H9 (cell line): ENCODE results near the gene OR8B8. TPM values are rescaled to one million over a fixed set of nuclear protein-coding genes. Genes with fewer than 3 reads are reported as not detected.

ENCODE experiments used
- DNase-seq: peaks from one replicate; pipeline ENCODE4 v3.0.0-alpha.2; 2017
- H2AFZ ChIP-seq: one replicate; pipeline ENCODE4 v1.6.1; 2013; ENCODE audit warnings: mild to moderate bottlenecking, low read length, control low read depth, moderate library complexity
- H2AK5ac ChIP-seq: 2 replicates; pipeline ENCODE4 v1.6.1; 2013; ENCODE audit warnings: low read length, control low read depth, mixed read lengths; ENCODE audit not compliant: insufficient read length
- H2BK120ac ChIP-seq: one replicate; pipeline ENCODE4 v1.6.1; 2013; ENCODE audit warnings: low read depth, mild to moderate bottlenecking, low read length, control low read depth, inconsistent platforms; ENCODE audit not compliant: poor library complexity, severe bottlenecking
- H2BK12ac ChIP-seq: 2 replicates; pipeline ENCODE4 v1.6.1; 2013; ENCODE audit warnings: low read length, control low read depth, mixed read lengths, low read depth; ENCODE audit not compliant: insufficient read length
- H2BK15ac ChIP-seq: 2 replicates; pipeline ENCODE4 v1.6.1; 2013; ENCODE audit warnings: low read depth, low read length, control low read depth
- H2BK20ac ChIP-seq: one replicate; pipeline ENCODE4 v1.6.1; 2013; ENCODE audit warnings: low read depth, mild to moderate bottlenecking, low read length, control low read depth, inconsistent platforms; ENCODE audit not compliant: poor library complexity, severe bottlenecking
- H2BK5ac ChIP-seq: 2 replicates; pipeline ENCODE4 v1.6.1; 2013; ENCODE audit warnings: low read length, control low read depth, mixed read lengths; ENCODE audit not compliant: insufficient read length
- H3K14ac ChIP-seq: 2 replicates; pipeline ENCODE4 v1.6.1; 2013; ENCODE audit warnings: low read length, control low read depth; ENCODE audit not compliant: insufficient read depth
- H3K18ac ChIP-seq: 2 replicates; pipeline ENCODE4 v1.6.1; 2013; ENCODE audit warnings: low read depth, mild to moderate bottlenecking, mixed read lengths, low read length, control low read depth; ENCODE audit not compliant: insufficient read length
- H3K23ac ChIP-seq: 2 replicates; pipeline ENCODE4 v1.6.1; 2013; ENCODE audit warnings: low read length, control low read depth, mixed read lengths, low read depth; ENCODE audit not compliant: insufficient read length
- H3K23me2 ChIP-seq: 2 replicates; pipeline ENCODE4 v1.6.1; 2013; ENCODE audit warnings: low read depth, mild to moderate bottlenecking, mixed read lengths, low read length, control low read depth; ENCODE audit not compliant: insufficient read length, poor library complexity, severe bottlenecking
- H3K27ac ChIP-seq: 2 replicates; pipeline ENCODE4 v1.5.1; 2013; ENCODE audit warnings: low read length, control low read depth, mixed read lengths, low read depth; ENCODE audit not compliant: insufficient read length
- H3K27me3 ChIP-seq: 2 replicates; pipeline ENCODE4 v1.6.1; 2013; ENCODE audit warnings: low read length, control low read depth, inconsistent platforms; ENCODE audit not compliant: insufficient read depth
- H3K4ac ChIP-seq: 2 replicates; pipeline ENCODE4 v1.6.1; 2013; ENCODE audit warnings: low read depth, mild to moderate bottlenecking, control low read depth, inconsistent platforms, low read length, moderate library complexity
- H3K4me1 ChIP-seq: 2 replicates; pipeline ENCODE4 v1.6.1; 2013; ENCODE audit warnings: low read length, control low read depth, inconsistent platforms; ENCODE audit not compliant: insufficient read depth
- H3K4me2 ChIP-seq: 2 replicates; pipeline ENCODE4 v1.6.1; 2013; ENCODE audit warnings: low read length, control low read depth, mixed read lengths; ENCODE audit not compliant: insufficient read length, insufficient read depth
- H3K56ac ChIP-seq: 2 replicates; pipeline ENCODE4 v1.6.1; 2013; ENCODE audit warnings: low read depth, mild to moderate bottlenecking, mixed read lengths, low read length, control low read depth; ENCODE audit not compliant: insufficient read length
- H3K79me1 ChIP-seq: 2 replicates; pipeline ENCODE4 v1.6.1; 2013; ENCODE audit warnings: low read depth, mild to moderate bottlenecking, moderate library complexity, low read length, control low read depth, inconsistent platforms; ENCODE audit not compliant: insufficient read depth, poor library complexity, severe bottlenecking
- H3K79me2 ChIP-seq: 2 replicates; pipeline ENCODE4 v1.6.1; 2013; ENCODE audit warnings: low read length, control low read depth, inconsistent platforms; ENCODE audit not compliant: insufficient read depth
- H3K9ac ChIP-seq: 2 replicates; pipeline ENCODE4 v1.6.1; 2013; ENCODE audit warnings: low read length, control low read depth, mixed read lengths; ENCODE audit not compliant: insufficient read length; ENCODE audit errors: extremely low read depth
- H3K9me3 ChIP-seq: one replicate; pipeline ENCODE4 v1.6.1; 2013; ENCODE audit warnings: low read depth, low read length, inconsistent platforms; ENCODE audit not compliant: control insufficient read depth
- H3T11ph ChIP-seq: one replicate; pipeline ENCODE4 v1.6.1; 2013; ENCODE audit warnings: mild to moderate bottlenecking, low read length, control low read depth, inconsistent platforms
- H4K20me1 ChIP-seq: one replicate; pipeline ENCODE4 v1.6.1; 2013; ENCODE audit not compliant: control insufficient read depth, insufficient read length, insufficient read depth
- H4K5ac ChIP-seq: 2 replicates; pipeline ENCODE4 v1.6.1; 2013; ENCODE audit warnings: low read depth, mild to moderate bottlenecking, mixed read lengths, low read length, control low read depth; ENCODE audit not compliant: insufficient read length
- H4K8ac ChIP-seq: replicated peaks from 2 replicates; pipeline ENCODE4 v1.6.1; 2013; ENCODE audit warnings: low read length, control low read depth, mixed read lengths, low read depth; ENCODE audit not compliant: insufficient read length
- H4K91ac ChIP-seq: 2 replicates; pipeline ENCODE4 v1.6.1; 2013; ENCODE audit warnings: low read depth, mild to moderate bottlenecking, moderate library complexity, mixed read lengths, low read length, control low read depth; ENCODE audit not compliant: insufficient read length
- H3K27ac Mint-ChIP-seq, 3 experiments: 2 replicates in 2 of 3; 3 replicates in 1 of 3; pipeline ENCODE4 v1.8.0; 2020 to 2021; ENCODE audit warnings: mixed read lengths in 3 of 3, mild to moderate bottlenecking in 1 of 3, moderate library complexity in 1 of 3
- H3K27me3 Mint-ChIP-seq: 2 replicates; pipeline ENCODE4 v1.8.0; 2021; ENCODE audit warnings: low read depth, mild to moderate bottlenecking, moderate library complexity, mixed read lengths
- H3K36me3 Mint-ChIP-seq, 3 experiments: 2 replicates in 2 of 3; 3 replicates in 1 of 3; pipeline ENCODE4 v1.8.0; 2020 to 2021; ENCODE audit warnings: low read depth in 3 of 3, mixed read lengths in 3 of 3; ENCODE audit not compliant: insufficient read depth in 1 of 3
- H3K4me1 Mint-ChIP-seq, 2 experiments: 2 replicates each; pipeline ENCODE4 v1.8.0; 2020; ENCODE audit warnings: mixed read lengths in 2 of 2
- H3K4me3 Mint-ChIP-seq, 2 experiments: 2 replicates in 1 of 2; 3 replicates in 1 of 2; pipeline ENCODE4 v1.8.0; 2020 to 2021; ENCODE audit warnings: mild to moderate bottlenecking in 2 of 2, mixed read lengths in 2 of 2, moderate library complexity in 1 of 2
- H3K9me3 Mint-ChIP-seq, 2 experiments: 2 replicates in 1 of 2; 3 replicates in 1 of 2; pipeline ENCODE4 v1.8.0; 2020; ENCODE audit warnings: mild to moderate bottlenecking in 2 of 2, mixed read lengths in 2 of 2, moderate library complexity in 1 of 2
- CTCF ChIP-seq: fragments of 200-600 bp; sonication (generic); conservative IDR thresholded peaks from 3 replicates; pipeline ENCODE4 v1.8.0; 2021; ENCODE audit warnings: antibody characterized with exemption, mild to moderate bottlenecking
- WGBS: extraction: QIAGEN DNeasy Blood & Tissue Kit; methylation state at CpG from one replicate; pipeline ENCODE4 v1.1.7; 2013; ENCODE audit warnings: missing lambda C conversion rate, low lambda C conversion rate, mixed read lengths; ENCODE audit not compliant: insufficient read length; ENCODE audit errors: extremely low coverage; 5-methylcytosine and 5-hydroxymethylcytosine counted together
- total RNA-seq: library from RNA; stranded (reverse); gene quantifications from 2 replicates; pipeline ENCODE4 v1.2.1, GENCODE V29; 2021

OR8B8 gene
- total RNA-seq, 1 experiment from 2014 or later: not detected

- no peak for DNase-seq
- no peaks in the 10 kb centered on the region; the same call in 1 of the 2 replicates for H3K27me3 Mint-ChIP-seq
- H2BK15ac ChIP-seq: no peak overlapping the region
- H3K27ac ChIP-seq: no peak overlapping the region
- no peak overlapping the region for H3T11ph ChIP-seq
- H4K5ac ChIP-seq: no peak overlapping the region
- no peak overlapping the region for H2AK5ac ChIP-seq
- H2BK20ac ChIP-seq: no peak overlapping the region
- H4K91ac ChIP-seq: no peak overlapping the region
- H4K20me1 ChIP-seq: no peaks in the 10 kb centered on the region
- no peaks in the 10 kb centered on the region for H3K4me1 ChIP-seq
- no peaks in the 10 kb centered on the region for H3K9me3 Mint-ChIP-seq
- no peak overlapping the region for H3K56ac ChIP-seq
- no peaks in the 10 kb centered on the region for H3K9me3 ChIP-seq
- no peak overlapping the region for H3K4me2 ChIP-seq
- H2BK12ac ChIP-seq: no peak overlapping the region
- no peaks in the 10 kb centered on the region for H3K79me1 ChIP-seq
- H2AFZ ChIP-seq: no peak overlapping the region
- H3K4ac ChIP-seq: no peak overlapping the region
- no peak overlapping the region for H2BK120ac ChIP-seq
- peaks cover 13 to 15% of the 10 kb centered on the region in 2 experiments for H3K4me1 Mint-ChIP-seq
- H3K27ac Mint-ChIP-seq: no peak overlapping the region
- H3K9ac ChIP-seq: no peak overlapping the region
- H4K8ac ChIP-seq: no peak overlapping the region
- no peaks in the 10 kb centered on the region for H3K27me3 ChIP-seq
- no peaks in the 10 kb centered on the region for H3K79me2 ChIP-seq
- no peaks in the 10 kb centered on the region for H3K23me2 ChIP-seq
- no CpG with 5 or more reads among the region's 1 CpG for WGBS
- no peak overlapping the region for H3K14ac ChIP-seq
- H3K4me3 Mint-ChIP-seq: no peak overlapping the region
- H3K36me3 Mint-ChIP-seq: no peaks in the 10 kb centered on the region
- no peak overlapping the region for H2BK5ac ChIP-seq
- no peak for TF ChIP-seq CTCF
- H3K23ac ChIP-seq: no peak overlapping the region
- no peak overlapping the region for H3K18ac ChIP-seq
Measured at GRCh38 chr11:124473476-124473875, 28.0 kb upstream of the OR8B8 start.
